ENCODE measurements around the gene CRAMP1. TPM values are rescaled to one million over a fixed set of nuclear protein-coding genes. Genes with fewer than 3 reads are reported as not detected.

Gene CRAMP1
- total RNA-seq, 1 experiment from 2014 or later = 28.8 TPM

GRCh38 chr16:1602285-1602684 is 9.9 kb upstream of the CRAMP1 start:
- ChIA-PET POLR2A (interaction anchor here (0.7 kb wide), 1 partner anchor 204 kb away, joined by 3 read pairs; no protein-coding TSS in a partner anchor), CTCF (no interaction called here)
- BruUV-seq (replicated peaks) = no TSS peak
- H3K4me1 ChIP-seq (ENCODE audit: control insufficient read depth, insufficient read depth, low read length) = no peaks in the 10 kb centered on the region
- H3K36me3 ChIP-seq (ENCODE audit: control insufficient read depth, insufficient read depth, low read length) = no peaks in the 10 kb centered on the region
- no peak overlapping the region for H3K27ac ChIP-seq (ENCODE audit: low read length)
- intact Hi-C loops (cut with micrococcal nuclease; ENCODE audit: unreplicated experiment) = no loop called here
- no peak for TF ChIP-seq REST (IDR thresholded peaks at IDR 0.05; ENCODE audit: insufficient read depth in 1 of 2, low read depth in 2 of 2, low read length in 1 of 2)
- TF ChIP-seq TCF7L2 (IDR thresholded peaks at IDR 0.05; ENCODE audit: low read depth, low read length) = no peak
- no peak for TF ChIP-seq CTCF (IDR thresholded peaks at IDR 0.05)
- no peak for TF ChIP-seq SIN3A (IDR thresholded peaks at IDR 0.05; ENCODE audit: borderline replicate concordance, insufficient read depth, low read depth, low read length)
- no peak for TF ChIP-seq POLR2AphosphoS5 (IDR thresholded peaks at IDR 0.05; ENCODE audit: low read depth, low read length)
- H3K27me3 ChIP-seq (ENCODE audit: control insufficient read depth, insufficient read depth, low read length) = no peaks in the 10 kb centered on the region
- DNase-seq (ENCODE audit: low read depth, low spot score) (no peak), ATAC-seq (no peak)
- H3K9me3 ChIP-seq (ENCODE audit: control insufficient read depth, insufficient read depth, low read depth, low read length) = no peaks in the 10 kb centered on the region
- in situ Hi-C loops (cut with HindIII; ENCODE audit: low pct_unique_long_range_greater_than_20kb, low sequenced_read_pairs) = no loop called here
- H3K4me3 ChIP-seq (ENCODE audit: low read depth in 2 of 2, low read length in 2 of 2) = no peak overlapping the region

GRCh38 chr16:1606774-1607173 is 5.4 kb upstream of the CRAMP1 start:
- CTCF ChIA-PET = no interaction called here
- Histone ChIP-seq H3K9me3 (ENCODE audit: control insufficient read depth, insufficient read depth, low read depth, low read length) (no peaks in the 10 kb centered on the region), H3K27ac (ENCODE audit: low read length) (no peak overlapping the region), H3K27me3 (ENCODE audit: control insufficient read depth, insufficient read depth, low read length) (no peaks in the 10 kb centered on the region), H3K4me1 (ENCODE audit: control insufficient read depth, insufficient read depth, low read length) (peaks cover 6% of the 10 kb centered on the region), H3K4me3 (ENCODE audit: low read depth in 2 of 2, low read length in 2 of 2) (no peak overlapping the region), H3K36me3 (ENCODE audit: control insufficient read depth, insufficient read depth, low read length) (no peaks in the 10 kb centered on the region)
- intact Hi-C loops (cut with micrococcal nuclease; ENCODE audit: unreplicated experiment) = no loop called here
- POLR2A ChIA-PET = no interaction called here
- TF ChIP-seq REST (IDR thresholded peaks at IDR 0.05; ENCODE audit: insufficient read depth in 1 of 2, low read depth in 2 of 2, low read length in 1 of 2) = no peak
- no TSS peak for BruUV-seq (replicated peaks)
- in situ Hi-C loops (cut with HindIII; ENCODE audit: low pct_unique_long_range_greater_than_20kb, low sequenced_read_pairs) = no loop called here
- ATAC-seq (no peak), DNase-seq (ENCODE audit: low read depth, low spot score) (no peak)
